GM15510 (cell line): Measurements from ENCODE around the gene PSD4.

Experiments
- POLR2A ChIP-seq: IDR thresholded peaks from 3 replicates; pipeline ENCODE4 v1.6.1; 2011; ENCODE audit warnings: borderline replicate concordance; ENCODE audit not compliant: insufficient read length; ENCODE audit errors: extremely low read depth

PSD4 gene

GRCh38 chr2:113157897-113158753 is 15.6 kb upstream of the PSD4 start:
- TF ChIP-seq POLR2A, result no peak

- no peak for TF ChIP-seq POLR2A
Measured at GRCh38 chr2:113158884-113159553, 14.8 kb upstream of the PSD4 start.

- no peak for TF ChIP-seq POLR2A
Measured at GRCh38 chr2:113160248-113160647, 13.5 kb upstream of the PSD4 start.

GRCh38 chr2:113160962-113161361 is 12.8 kb upstream of the PSD4 start:
- TF ChIP-seq POLR2A, result no peak

GRCh38 chr2:113162173-113162572 is 11.6 kb upstream of the PSD4 start:
- TF ChIP-seq POLR2A, result no peak

GRCh38 chr2:113162869-113163268 is 10.9 kb upstream of the PSD4 start:
- TF ChIP-seq POLR2A, result no peak

GRCh38 chr2:113164215-113164929 is 9.4 kb upstream of the PSD4 start:
- TF ChIP-seq POLR2A, result no peak

GRCh38 chr2:113164930-113165585 is 8.7 kb upstream of the PSD4 start:
- TF ChIP-seq POLR2A, result no peak

- TF ChIP-seq POLR2A, result no peak
Measured at GRCh38 chr2:113166187-113166645, 7.6 kb upstream of the PSD4 start.

GRCh38 chr2:113167115-113167932 is 6.4 kb upstream of the PSD4 start:
- no peak for TF ChIP-seq POLR2A

- no peak for TF ChIP-seq POLR2A
Measured at GRCh38 chr2:113167962-113168340, 5.8 kb upstream of the PSD4 start.

GRCh38 chr2:113169002-113169530 is 4.7 kb upstream of the PSD4 start:
- no peak for TF ChIP-seq POLR2A

- no peak for TF ChIP-seq POLR2A
Measured at GRCh38 chr2:113169586-113169985, 4.2 kb upstream of the PSD4 start.
